ENCODE results near the gene SOAT1. TPM values are rescaled to one million over a fixed set of nuclear protein-coding genes. Genes with fewer than 3 reads are reported as not detected.
"Not testable (repeated sequence)": the region's sequence is repeated elsewhere in the genome, so short reads cannot be mapped to it uniquely, and the experiment has no call there.

The SOAT1 gene
- total RNA-seq, 2 experiments from 2014 or later = 58.3 to 62.8 TPM

- no peaks in the 10 kb centered on the region for H3K36me3 Mint-ChIP-seq
- DNase-seq = no peak
- H3K4me3 Mint-ChIP-seq = no peak overlapping the region
- H3K4me1 Mint-ChIP-seq = no peaks in the 10 kb centered on the region
- H3K9me3 Mint-ChIP-seq = no peaks in the 10 kb centered on the region
- no peak overlapping the region for H3K27ac Mint-ChIP-seq
- ATAC-seq (ENCODE audit: low read depth) = no peak
- no peaks in the 10 kb centered on the region for H3K27me3 Mint-ChIP-seq
- POLR2A ChIA-PET = no interaction called here
These were observed 91.9 kb downstream of the SOAT1 start for GRCh38 chr1:179385510-179385909.

GRCh38 chr1:179393721-179394120, 100.1 kb downstream of the SOAT1 start:
- H3K4me3 Mint-ChIP-seq = no peak overlapping the region
- DNase-seq = no peak
- peaks cover 2% of the 10 kb centered on the region for H3K36me3 Mint-ChIP-seq
- H3K4me1 Mint-ChIP-seq = no peaks in the 10 kb centered on the region
- H3K27me3 Mint-ChIP-seq = peaks cover 2% of the 10 kb centered on the region
- POLR2A ChIA-PET = no interaction called here
- peaks cover 9% of the 10 kb centered on the region for H3K9me3 Mint-ChIP-seq
- no peak overlapping the region for H3K27ac Mint-ChIP-seq
- ATAC-seq (ENCODE audit: low read depth) = no peak

GRCh38 chr1:179399399-179399798, 105.8 kb downstream of the SOAT1 start:
- H3K36me3 Mint-ChIP-seq; H3K4me3 Mint-ChIP-seq; H3K27me3 Mint-ChIP-seq; ATAC-seq (ENCODE audit: low read depth); H3K27ac Mint-ChIP-seq; DNase-seq; H3K9me3 Mint-ChIP-seq; POLR2A ChIA-PET; H3K4me1 Mint-ChIP-seq: not testable (repeated sequence)

Other genes starting within 250 kb of the SOAT1 start
- 10 to 100 TPM; 41.5 to 45.1 TPM for gene TOR3A, start 211.7 kb upstream of the SOAT1 start, total RNA-seq
- gene ABL2, start 64.1 kb upstream of the SOAT1 start, total RNA-seq = 10 to 100 TPM in 1 of 2 experiments, 1 to 10 TPM in 1; 9.7 to 11.2 TPM
- under 1 TPM; 0.64 to 0.85 TPM for gene AXDND1, start 72.2 kb downstream of the SOAT1 start, total RNA-seq